PC-3 (cell line): ENCODE measurements around the gene GLRB.

Experiments
- EZH2phosphoT487 ChIP-seq: fragments of 300-600 bp; sonication (generic); IDR thresholded peaks from 2 replicates; pipeline ENCODE4 v1.6.1; 2018; ENCODE audit warnings: mild to moderate bottlenecking, antibody characterized with exemption, low read length, borderline replicate concordance
- TF ChIP-seq, protein P1 (sequence below): fragments of 300-600 bp; sonication (generic); conservative IDR thresholded peaks from 2 replicates; pipeline ENCODE4 v1.5.1; 2017; ENCODE audit warnings: antibody characterized with exemption, low read depth, mild to moderate bottlenecking, low read length

DNA sequence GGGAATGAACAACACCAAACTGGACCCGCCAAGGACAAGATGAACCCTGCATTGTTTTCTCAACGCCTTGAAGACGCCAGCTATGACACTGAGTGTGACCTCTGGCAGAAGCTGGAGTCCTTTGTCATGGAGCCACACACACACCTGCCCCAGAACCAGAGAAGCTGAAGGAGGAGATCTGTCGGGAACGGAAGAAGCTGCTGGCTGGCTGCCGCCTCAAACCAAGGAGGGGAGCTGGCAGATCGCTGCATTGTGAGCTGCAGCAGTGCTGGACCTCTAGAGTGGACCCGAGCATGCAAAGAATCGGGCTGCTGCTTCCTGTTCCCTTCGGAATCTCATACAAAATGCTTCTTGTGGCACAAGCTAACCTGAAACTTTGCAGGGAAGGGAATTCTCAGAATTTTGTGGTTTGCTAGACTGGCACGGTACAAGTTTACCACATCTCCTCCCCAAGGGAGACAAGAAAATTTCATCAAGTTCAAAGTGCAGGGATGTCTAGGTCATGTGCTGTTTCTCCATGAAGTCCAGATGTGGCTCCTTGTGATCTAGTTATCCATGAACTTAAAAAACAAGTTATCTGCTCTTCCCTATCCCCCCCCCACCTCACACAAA is 23.4 kb upstream of the GLRB start:
- TF ChIP-seq, protein P1, sequence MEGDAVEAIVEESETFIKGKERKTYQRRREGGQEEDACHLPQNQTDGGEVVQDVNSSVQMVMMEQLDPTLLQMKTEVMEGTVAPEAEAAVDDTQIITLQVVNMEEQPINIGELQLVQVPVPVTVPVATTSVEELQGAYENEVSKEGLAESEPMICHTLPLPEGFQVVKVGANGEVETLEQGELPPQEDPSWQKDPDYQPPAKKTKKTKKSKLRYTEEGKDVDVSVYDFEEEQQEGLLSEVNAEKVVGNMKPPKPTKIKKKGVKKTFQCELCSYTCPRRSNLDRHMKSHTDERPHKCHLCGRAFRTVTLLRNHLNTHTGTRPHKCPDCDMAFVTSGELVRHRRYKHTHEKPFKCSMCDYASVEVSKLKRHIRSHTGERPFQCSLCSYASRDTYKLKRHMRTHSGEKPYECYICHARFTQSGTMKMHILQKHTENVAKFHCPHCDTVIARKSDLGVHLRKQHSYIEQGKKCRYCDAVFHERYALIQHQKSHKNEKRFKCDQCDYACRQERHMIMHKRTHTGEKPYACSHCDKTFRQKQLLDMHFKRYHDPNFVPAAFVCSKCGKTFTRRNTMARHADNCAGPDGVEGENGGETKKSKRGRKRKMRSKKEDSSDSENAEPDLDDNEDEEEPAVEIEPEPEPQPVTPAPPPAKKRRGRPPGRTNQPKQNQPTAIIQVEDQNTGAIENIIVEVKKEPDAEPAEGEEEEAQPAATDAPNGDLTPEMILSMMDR = no peak
- no peak for TF ChIP-seq EZH2phosphoT487
